ENCODE results near the gene NDUFS2.

GRCh38 chr1:161260376-161261260, 58.5 kb downstream of the NDUFS2 start:
- no peak for TF ChIP-seq EZH2 (IDR thresholded peaks at IDR 0.05; ENCODE audit: insufficient read depth, poor library complexity, severe bottlenecking)
- no peak for TF ChIP-seq EZH2phosphoT487 (IDR thresholded peaks at IDR 0.05; ENCODE audit: insufficient read depth, low read depth)
